ENCODE results near the gene ABHD12.
"Not testable (repeated sequence)": the region's sequence is repeated elsewhere in the genome, so short reads cannot be mapped to it uniquely, and the experiment has no call there.

ABHD12 gene

GRCh38 chr20:25353353-25353746 is 37.3 kb downstream of the ABHD12 start:
- DNase-seq = no peak

- no peak for DNase-seq
These were observed 37.9 kb downstream of the ABHD12 start for GRCh38 chr20:25352746-25353145.

- no peak for DNase-seq
These were observed 39.6 kb downstream of the ABHD12 start for GRCh38 chr20:25351024-25351360.

- no peak for DNase-seq
These were observed 44.3 kb downstream of the ABHD12 start for GRCh38 chr20:25346349-25346748.

- no peak for DNase-seq
These were observed 44.9 kb downstream of the ABHD12 start for GRCh38 chr20:25345721-25346120.

- no peak for DNase-seq
These were observed 46.0 kb downstream of the ABHD12 start for GRCh38 chr20:25344634-25345033.

- no peak for DNase-seq
These were observed 48.6 kb downstream of the ABHD12 start for GRCh38 chr20:25341716-25342680.

GRCh38 chr20:25340380-25340779 is 50.3 kb downstream of the ABHD12 start:
- no peak for DNase-seq

- no peak for DNase-seq
These were observed 51.0 kb downstream of the ABHD12 start for GRCh38 chr20:25339608-25340007.

- no peak for DNase-seq
These were observed 52.3 kb downstream of the ABHD12 start for GRCh38 chr20:25338112-25339023.

GRCh38 chr20:25336561-25337422 is 53.8 kb downstream of the ABHD12 start:
- DNase-seq = no peak

GRCh38 chr20:25334972-25335371 is 55.7 kb downstream of the ABHD12 start:
- DNase-seq = not testable (repeated sequence)

- DNase-seq = no peak
These were observed 61.6 kb downstream of the ABHD12 start for GRCh38 chr20:25328954-25329498.

GRCh38 chr20:25327521-25328235 is 63.0 kb downstream of the ABHD12 start:
- no peak for DNase-seq

GRCh38 chr20:25325997-25326396 is 64.6 kb downstream of the ABHD12 start:
- no peak for DNase-seq

- DNase-seq = no peak
These were observed 65.6 kb downstream of the ABHD12 start for GRCh38 chr20:25325073-25325472.

- no peak for DNase-seq
These were observed 66.2 kb downstream of the ABHD12 start for GRCh38 chr20:25324412-25324811.

GRCh38 chr20:25323496-25324246 is 67.0 kb downstream of the ABHD12 start:
- DNase-seq = no peak

GRCh38 chr20:25321991-25322390 is 68.6 kb downstream of the ABHD12 start:
- no peak for DNase-seq

GRCh38 chr20:25321262-25321831 is 69.3 kb downstream of the ABHD12 start:
- no peak for DNase-seq
